Subcutaneous adipose tissue (tissue), 4 donors: ENCODE data around the gene NDST4. TPM values are rescaled to one million over a fixed set of nuclear protein-coding genes. Genes with fewer than 3 reads are reported as not detected.

Experiments
- total RNA-seq, 4 donors: library from RNA; depleted of rRNA; stranded (reverse); fragments of >200 nt; gene quantifications; one replicate each; pipeline ENCODE4 v1.1.0, GENCODE V29; 2016
- TF ChIP-seq, protein P1 (sequence below): fragments of 450-650 bp; IDR thresholded peaks from one replicate; pipeline ENCODE4 v1.5.1; 2016; ENCODE audit warnings: low read depth, mild to moderate bottlenecking, control low read depth, antibody characterized with exemption, moderate library complexity

Gene NDST4
- total RNA-seq, 4 donors from 2014 or later = 0.66 TPM; not detected in 3

DNA sequence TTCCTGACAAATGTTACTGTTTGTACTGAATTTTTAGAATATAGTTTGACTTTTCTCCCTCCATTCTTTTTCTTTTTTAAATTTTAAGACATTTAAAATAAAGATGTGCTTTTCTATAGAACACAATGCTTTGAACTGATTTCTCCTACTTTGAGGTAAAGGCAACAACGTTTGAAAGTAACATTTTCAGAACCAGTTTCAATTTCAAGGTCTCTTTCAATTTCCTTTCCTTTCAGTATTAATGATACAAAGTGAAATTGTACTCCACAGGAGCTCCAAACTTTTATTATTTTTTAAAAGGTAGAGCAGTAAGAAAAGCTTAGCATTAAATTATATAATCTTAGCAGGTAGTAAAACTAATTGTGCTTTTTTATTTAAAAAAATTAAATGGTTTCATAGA, 54.9 kb downstream of the NDST4 start:
- TF ChIP-seq, protein P1, sequence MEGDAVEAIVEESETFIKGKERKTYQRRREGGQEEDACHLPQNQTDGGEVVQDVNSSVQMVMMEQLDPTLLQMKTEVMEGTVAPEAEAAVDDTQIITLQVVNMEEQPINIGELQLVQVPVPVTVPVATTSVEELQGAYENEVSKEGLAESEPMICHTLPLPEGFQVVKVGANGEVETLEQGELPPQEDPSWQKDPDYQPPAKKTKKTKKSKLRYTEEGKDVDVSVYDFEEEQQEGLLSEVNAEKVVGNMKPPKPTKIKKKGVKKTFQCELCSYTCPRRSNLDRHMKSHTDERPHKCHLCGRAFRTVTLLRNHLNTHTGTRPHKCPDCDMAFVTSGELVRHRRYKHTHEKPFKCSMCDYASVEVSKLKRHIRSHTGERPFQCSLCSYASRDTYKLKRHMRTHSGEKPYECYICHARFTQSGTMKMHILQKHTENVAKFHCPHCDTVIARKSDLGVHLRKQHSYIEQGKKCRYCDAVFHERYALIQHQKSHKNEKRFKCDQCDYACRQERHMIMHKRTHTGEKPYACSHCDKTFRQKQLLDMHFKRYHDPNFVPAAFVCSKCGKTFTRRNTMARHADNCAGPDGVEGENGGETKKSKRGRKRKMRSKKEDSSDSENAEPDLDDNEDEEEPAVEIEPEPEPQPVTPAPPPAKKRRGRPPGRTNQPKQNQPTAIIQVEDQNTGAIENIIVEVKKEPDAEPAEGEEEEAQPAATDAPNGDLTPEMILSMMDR = no peak

DNA sequence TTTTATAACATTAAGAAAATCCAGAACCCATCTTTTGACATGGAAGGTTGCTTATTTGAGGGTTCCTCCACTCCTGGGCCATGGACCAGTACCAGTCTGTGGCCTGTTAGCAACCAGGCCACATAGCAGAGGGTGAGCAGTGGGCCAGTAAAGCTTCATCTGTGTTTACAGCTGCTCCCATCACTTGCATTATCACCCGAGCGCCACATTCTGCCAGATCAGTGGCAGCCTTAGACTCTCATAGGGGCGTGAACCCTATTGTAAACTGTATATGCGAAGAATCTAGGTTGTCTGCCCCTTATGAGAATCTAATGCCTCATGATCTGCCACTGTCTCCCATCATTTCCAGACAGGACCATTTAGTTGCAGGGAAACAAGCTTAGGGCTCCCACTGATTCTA, 58.6 kb downstream of the NDST4 start:
- TF ChIP-seq, protein P1 = no peak

DNA sequence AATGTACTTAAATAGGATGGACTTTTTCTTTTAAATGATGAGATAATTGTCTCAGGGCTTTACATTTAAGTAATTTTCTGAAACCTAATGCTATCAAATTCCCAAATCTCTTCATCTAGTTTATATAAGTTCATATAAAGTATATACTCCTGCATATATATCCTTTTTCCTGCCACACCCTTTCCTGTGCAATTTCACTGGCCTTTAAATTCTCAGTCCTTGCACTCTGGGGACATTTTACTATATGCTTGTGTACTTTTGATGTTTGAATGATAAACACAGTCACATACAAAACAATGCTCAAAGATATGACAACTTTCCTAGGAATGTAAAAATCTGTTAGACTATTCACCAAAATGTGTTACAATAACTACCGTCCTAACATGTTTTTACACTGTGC, 60.1 kb downstream of the NDST4 start:
- TF ChIP-seq, protein P1 = no peak

DNA sequence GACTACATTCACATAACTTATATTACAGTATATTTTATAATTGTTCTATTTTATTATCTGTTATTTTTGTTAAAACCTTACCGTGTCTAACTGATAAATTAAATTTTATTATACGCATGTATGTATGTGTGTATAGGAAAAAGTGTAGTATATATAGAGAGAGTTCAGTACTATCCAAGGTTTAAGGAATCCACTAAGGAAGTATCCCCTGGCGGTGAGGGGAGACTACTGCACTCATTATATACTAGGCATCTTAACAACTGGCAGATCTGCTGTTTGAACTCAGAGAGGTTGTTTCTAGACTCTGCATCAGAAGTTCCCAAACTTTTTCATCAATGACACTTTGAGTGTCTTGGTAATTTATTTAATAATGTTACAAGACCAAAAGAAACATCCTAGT, 70.9 kb downstream of the NDST4 start:
- TF ChIP-seq, protein P1 = no peak

DNA sequence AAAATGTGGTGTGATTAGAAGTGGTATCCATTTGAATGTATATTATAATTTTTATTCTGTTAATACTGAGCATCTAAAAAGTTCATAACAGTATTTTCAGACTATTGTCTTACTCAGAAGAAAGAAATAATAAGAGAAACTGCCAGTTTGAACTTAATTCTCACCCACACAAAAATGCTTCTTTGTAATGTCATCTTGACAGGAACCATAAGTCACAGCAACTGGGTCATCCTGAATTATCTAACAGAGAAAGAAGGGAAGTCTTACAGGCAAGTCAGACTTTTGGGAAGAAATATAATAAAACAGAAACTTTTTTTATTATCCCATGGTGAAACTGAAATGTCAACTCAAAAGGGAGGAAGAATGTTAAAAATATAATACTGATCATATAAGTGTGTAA, 83.1 kb downstream of the NDST4 start:
- TF ChIP-seq, protein P1 = no peak

DNA sequence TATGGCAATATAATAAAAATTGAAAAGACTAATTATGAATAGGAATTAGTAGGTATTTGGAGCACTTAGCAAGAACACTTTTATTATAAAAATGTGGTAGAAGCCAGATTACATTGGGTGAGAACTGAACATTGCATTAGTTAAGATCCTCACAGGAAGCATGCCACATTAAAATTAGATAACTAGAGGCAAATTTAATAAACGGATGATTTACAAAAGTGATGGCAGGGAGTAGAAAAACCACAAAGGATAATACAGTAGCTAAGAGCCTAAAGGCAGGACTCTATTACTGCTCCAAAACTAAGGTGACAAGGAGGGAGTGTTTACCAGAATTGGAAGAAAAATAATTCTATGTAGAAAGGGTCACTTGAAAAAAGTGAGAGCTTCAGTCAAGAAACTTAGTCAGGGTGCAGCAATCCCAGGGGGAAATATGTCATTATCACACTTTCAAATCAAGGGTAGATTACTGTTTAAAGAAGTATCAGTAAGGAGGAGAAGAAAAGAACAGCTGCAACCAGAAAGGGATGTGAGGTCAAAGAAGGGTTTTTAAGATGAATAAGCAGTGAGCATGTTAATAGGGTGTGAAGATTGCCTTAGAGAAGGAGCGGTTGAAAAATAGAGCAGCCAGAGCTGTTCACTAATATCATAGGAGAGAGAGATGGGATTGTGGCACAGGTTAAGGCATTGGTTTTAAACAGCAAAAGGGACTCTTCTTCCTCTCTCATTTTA, 84.6 kb downstream of the NDST4 start:
- TF ChIP-seq, protein P1 = no peak

DNA sequence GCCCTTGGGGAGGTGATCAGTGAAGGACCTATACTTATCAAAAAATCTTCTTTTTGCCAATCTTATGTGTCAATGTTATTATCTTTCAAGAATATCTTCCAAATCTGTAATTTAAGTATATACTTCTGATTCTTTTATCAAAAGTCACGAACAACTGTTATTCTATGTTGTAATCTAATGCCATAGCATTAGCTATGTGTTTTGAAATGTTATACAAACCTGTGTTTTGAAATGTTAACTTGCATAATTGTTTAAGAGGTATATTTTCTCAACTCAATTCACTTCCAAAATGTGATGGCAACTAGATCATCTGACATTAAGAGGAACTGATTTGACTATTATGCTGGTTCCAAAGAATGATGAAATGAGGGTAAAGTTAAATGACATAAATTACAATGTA, 113.5 kb downstream of the NDST4 start:
- TF ChIP-seq, protein P1 = no peak
